Stomach (tissue), 9 donors: ENCODE results near the gene SURF2. TPM values are rescaled to one million over a fixed set of nuclear protein-coding genes. Genes with fewer than 3 reads are reported as not detected.

ENCODE experiments used
- DNase-seq, 2 donors: peaks; one replicate each; pipeline versions ENCODE4 v3.0.0 to v3.0.0-alpha.2; 2013 to 2019
- H3K27ac ChIP-seq, 5 donors: fragments of 200-600 bp in 4 of 5; sonication (generic) in 4 of 5; one replicate each; pipeline ENCODE4 v1.5.1; 2013 to 2019; ENCODE audit warnings: mild to moderate bottlenecking in 1 of 5, moderate library complexity in 1 of 5
- H3K27me3 ChIP-seq, 3 donors: fragments of 200-600 bp; sonication (generic); one replicate each; pipeline ENCODE4 v1.5.1; 2017 to 2019; ENCODE audit warnings: mixed run types in 1 of 3
- H3K36me3 ChIP-seq, 4 donors: fragments of 200-600 bp; sonication (generic); 1 replicate in 3 of 4; 2 replicates in 1 of 4; pipeline ENCODE4 v1.5.1; 2016 to 2019
- H3K4me1 ChIP-seq, 4 donors: fragments of 200-600 bp; sonication (generic); one replicate each; pipeline ENCODE4 v1.5.1; 2016 to 2019
- H3K4me3 ChIP-seq, 4 donors: fragments of 200-600 bp; sonication (generic) in 3 of 4; one replicate each; pipeline ENCODE4 v1.5.1; 2016 to 2019; ENCODE audit warnings: mild to moderate bottlenecking in 1 of 4
- H3K9me3 ChIP-seq, 4 donors: fragments of 200-600 bp; sonication (generic); one replicate each; pipeline ENCODE4 v1.5.1; 2016 to 2019
- EP300 ChIP-seq: sonication (generic); formaldehyde crosslinking; IDR thresholded peaks from one replicate; pipeline ENCODE4 v1.6.1; 2017; ENCODE audit warnings: antibody characterized with exemption
- POLR2A ChIP-seq, 4 donors: fragments of 450-650 bp; IDR thresholded peaks; one replicate each; pipeline ENCODE4 v1.6.1; 2016; ENCODE audit warnings: antibody characterized with exemption in 4 of 4, control low read depth in 2 of 4, mild to moderate bottlenecking in 1 of 4, moderate library complexity in 1 of 4
- POLR2AphosphoS5 ChIP-seq, 3 donors: sonication (generic); formaldehyde crosslinking; IDR thresholded peaks; one replicate each; pipeline ENCODE4 v1.6.1; 2016; ENCODE audit warnings: antibody characterized with exemption in 3 of 3
- WGBS, 5 donors: extraction: QIAGEN DNeasy Blood & Tissue Kit in 3 of 5; methylation state at CpG; one replicate each; pipeline versions ENCODE4 v1.1.5 to v1.1.7; 2013 to 2018; 5-methylcytosine and 5-hydroxymethylcytosine counted together
- intact Hi-C: fragments of 100-400 bp; cut with DNase I; formaldehyde crosslinking; loops from one replicate; pipeline ENCODE4 v1.15.1; 2023; ENCODE audit warnings: low total_unique reads
- polyA plus RNA-seq, 3 donors: library from polyadenylated mRNA; stranded (reverse); fragments of 200-250 nt; gene quantifications; one replicate each; pipeline ENCODE4 v1.2.3, GENCODE V29; 2013
- total RNA-seq, 5 donors: library from RNA; depleted of rRNA; stranded (reverse); fragments of >200 nt; gene quantifications; one replicate each; pipeline versions ENCODE4 v1.1.0 to v1.2.3, GENCODE V29; 2014 to 2016
- TF ChIP-seq, protein P1 (sequence below), 7 experiments: fragments of 450-650 bp in 4 of 7; fragments of 200-600 bp in 3 of 7; sonication (generic) in 3 of 7; IDR thresholded peaks; one replicate each; pipeline ENCODE4 v1.5.1; 2016 to 2019; ENCODE audit warnings: antibody characterized with exemption in 7 of 7, control low read depth in 2 of 7, mild to moderate bottlenecking in 1 of 7
- donor health status: healthy with polysubstance abuse.
- donor health status: Bipolar disorder and iron deficiency.
- donor health status: healthy.

The SURF2 gene
- total and polyA plus RNA-seq, 8 donors = 1.8 to 75.3 (median 33.2) TPM

DNA sequence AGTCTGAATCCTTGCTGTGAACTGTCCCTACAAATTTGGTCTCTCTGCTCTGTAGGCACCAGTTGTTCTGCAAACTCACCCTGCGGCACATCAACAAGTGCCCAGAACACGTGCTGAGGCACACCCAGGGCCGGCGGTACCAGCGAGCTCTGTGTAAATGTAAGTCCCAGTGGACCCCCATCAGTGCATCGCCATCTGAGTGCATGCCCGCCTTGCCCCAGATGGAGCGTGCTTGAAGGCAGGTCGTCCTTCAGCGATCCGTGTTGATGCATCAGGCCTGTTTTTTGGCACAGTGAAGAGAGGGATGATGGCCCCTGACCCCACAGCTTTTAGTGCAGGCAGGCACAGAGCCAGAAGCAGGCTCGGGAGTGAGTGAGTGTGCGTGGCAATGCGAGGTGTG is 1.3 kb downstream of the SURF2 start:
- Histone ChIP-seq H3K36me3 (peaks cover 30 to 62% (median 55%) of the 10 kb centered on the region in 4 donors), H3K9me3 (no peaks in the 10 kb centered on the region), H3K27ac (no peak overlapping the region), H3K27me3 (no peaks in the 10 kb centered on the region), H3K4me3 (peak overlapping the region in 2 of 4 donors; percentile 92 to 97), H3K4me1 (peaks cover 31 to 66% (median 59%) of the 10 kb centered on the region in 4 donors)
- intact Hi-C loops = no loop called here
- TF ChIP-seq EP300 (no peak), POLR2A (IDR thresholded peaks at IDR 0.05) (no peak), POLR2AphosphoS5 (IDR thresholded peaks at IDR 0.05) (no peak)
- TF ChIP-seq, protein P1, sequence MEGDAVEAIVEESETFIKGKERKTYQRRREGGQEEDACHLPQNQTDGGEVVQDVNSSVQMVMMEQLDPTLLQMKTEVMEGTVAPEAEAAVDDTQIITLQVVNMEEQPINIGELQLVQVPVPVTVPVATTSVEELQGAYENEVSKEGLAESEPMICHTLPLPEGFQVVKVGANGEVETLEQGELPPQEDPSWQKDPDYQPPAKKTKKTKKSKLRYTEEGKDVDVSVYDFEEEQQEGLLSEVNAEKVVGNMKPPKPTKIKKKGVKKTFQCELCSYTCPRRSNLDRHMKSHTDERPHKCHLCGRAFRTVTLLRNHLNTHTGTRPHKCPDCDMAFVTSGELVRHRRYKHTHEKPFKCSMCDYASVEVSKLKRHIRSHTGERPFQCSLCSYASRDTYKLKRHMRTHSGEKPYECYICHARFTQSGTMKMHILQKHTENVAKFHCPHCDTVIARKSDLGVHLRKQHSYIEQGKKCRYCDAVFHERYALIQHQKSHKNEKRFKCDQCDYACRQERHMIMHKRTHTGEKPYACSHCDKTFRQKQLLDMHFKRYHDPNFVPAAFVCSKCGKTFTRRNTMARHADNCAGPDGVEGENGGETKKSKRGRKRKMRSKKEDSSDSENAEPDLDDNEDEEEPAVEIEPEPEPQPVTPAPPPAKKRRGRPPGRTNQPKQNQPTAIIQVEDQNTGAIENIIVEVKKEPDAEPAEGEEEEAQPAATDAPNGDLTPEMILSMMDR (IDR thresholded peaks at IDR 0.05) = no peak
- no peak for DNase-seq
- WGBS, 5 donors = 57 to 82% (median 69%) methylated on average over 10 to 14 of the region's 14 CpGs

DNA sequence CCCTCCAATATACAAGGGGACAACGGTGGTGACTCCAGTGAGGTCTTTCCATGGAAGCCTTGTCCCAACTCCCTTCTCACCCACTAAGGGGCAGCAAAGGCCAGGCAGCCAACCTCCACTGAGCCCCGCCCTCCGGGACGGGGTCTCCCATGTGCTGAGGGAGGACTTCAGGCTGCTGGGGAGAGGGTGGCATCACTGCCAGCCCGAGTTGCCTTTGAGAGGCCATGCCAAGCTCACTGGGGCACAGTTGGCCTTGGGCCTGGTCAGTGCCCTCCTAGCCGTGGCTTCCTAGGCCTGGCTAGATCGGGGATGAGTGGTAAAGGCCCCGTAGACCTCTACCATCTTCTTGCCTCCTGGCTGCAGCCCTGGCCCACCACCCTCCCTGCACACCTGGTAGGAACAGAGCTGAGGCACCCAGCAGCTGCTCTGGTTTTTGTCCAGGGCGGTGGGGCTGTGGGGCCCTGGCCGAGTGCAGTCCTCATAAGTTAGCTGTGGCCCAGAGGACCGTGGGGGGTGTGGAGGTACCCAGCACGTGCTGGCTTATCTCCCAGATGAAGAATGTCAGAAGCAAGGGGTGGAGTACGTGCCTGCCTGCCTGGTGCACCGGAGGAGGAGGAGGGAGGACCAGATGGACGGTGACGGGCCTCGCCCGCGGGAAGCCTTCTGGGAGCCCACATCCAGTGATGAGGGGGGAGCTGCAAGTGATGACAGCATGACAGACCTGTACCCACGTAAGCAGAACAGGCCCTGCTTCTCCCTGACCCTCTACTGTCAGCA is 3.2 kb downstream of the SURF2 start:
- TF ChIP-seq POLR2A (IDR thresholded peaks at IDR 0.05) = no peak
- TF ChIP-seq, protein P1 (IDR thresholded peaks at IDR 0.05) = peak in 3 of 7 experiments; percentile 8 to 32 (median 10)
- no peak for TF ChIP-seq EP300
- no peak for TF ChIP-seq POLR2AphosphoS5 (IDR thresholded peaks at IDR 0.05)
- WGBS, 5 donors = 36 to 58% (median 49%) methylated on average over 10 to 20 of the region's 20 CpGs
- no peak for DNase-seq

DNA sequence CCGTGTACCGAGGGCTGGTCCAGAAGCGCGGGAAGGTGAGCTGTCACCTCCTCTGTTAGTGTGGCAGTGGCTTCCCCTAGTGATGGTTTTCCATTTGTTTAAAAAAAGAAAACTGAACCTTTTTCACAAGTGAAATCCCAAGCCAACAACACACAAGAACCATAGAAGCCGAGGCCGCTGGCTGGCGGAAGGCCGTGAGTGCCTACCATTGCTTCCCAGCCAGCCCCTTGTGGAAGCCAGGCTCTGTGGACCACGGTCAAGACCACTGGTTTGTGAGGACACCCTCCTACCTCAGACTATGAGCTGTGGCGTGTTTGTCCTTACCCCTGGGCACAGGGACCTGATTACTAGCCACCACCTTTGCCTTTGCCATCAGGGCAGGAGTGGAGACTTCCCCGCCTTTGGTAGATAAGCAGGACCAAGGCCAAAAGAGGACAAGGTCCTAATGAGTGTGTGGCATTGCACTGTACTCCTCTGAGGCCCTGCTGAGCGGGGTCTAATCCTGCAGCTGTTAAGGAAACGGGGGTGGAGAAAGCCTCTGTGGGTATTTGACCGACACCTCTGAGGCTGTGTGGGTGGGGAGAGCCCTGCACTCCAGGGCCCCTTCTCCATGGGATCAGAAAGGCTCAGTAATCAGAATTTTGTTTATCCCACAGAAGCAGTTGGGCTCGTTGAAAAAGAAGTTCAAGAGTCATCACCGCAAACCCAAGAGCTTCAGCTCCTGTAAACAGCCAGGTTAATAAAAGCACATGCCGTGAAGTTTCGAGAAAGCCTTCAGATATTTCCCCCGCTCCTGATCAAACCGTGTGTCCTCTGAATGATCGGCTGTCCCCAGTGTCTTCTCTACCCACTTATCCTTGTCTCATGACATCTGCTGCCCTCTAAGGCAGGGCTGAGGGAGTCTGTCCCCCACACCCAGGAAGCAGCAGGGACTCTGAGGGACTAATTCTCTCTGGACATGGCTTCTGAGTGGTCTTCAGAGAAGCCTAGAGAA is 4.3 kb downstream of the SURF2 start:
- intact Hi-C loops = no loop called here
- Histone ChIP-seq H3K36me3 (peaks cover 51 to 74% (median 66%) of the 10 kb centered on the region in 4 donors), H3K4me3 (no peak overlapping the region), H3K27me3 (no peaks in the 10 kb centered on the region), H3K4me1 (peaks cover 21 to 61% (median 44%) of the 10 kb centered on the region in 4 donors), H3K9me3 (no peaks in the 10 kb centered on the region), H3K27ac (peak overlapping the region in 3 of 5 donors; percentile 11 to 37 (median 27))
- WGBS, 5 donors = 63 to 73% (median 64%) methylated on average over 21 of the region's 21 CpGs
- DNase-seq = no peak
- TF ChIP-seq EP300 = no peak
- no peak for TF ChIP-seq POLR2AphosphoS5 (IDR thresholded peaks at IDR 0.05)
- no peak for TF ChIP-seq POLR2A (IDR thresholded peaks at IDR 0.05)
- TF ChIP-seq, protein P1 (IDR thresholded peaks at IDR 0.05) = no peak

More for the DNA sequence above, 3.2 kb downstream of the SURF2 start:
- H3K27ac ChIP-seq = peak overlapping the region in 2 of 5 donors; percentile 7 to 35
- peaks cover 39 to 63% (median 56%) of the 10 kb centered on the region in 4 donors for H3K36me3 ChIP-seq
- intact Hi-C loops = no loop called here
- no peaks in the 10 kb centered on the region for H3K27me3 ChIP-seq
- H3K4me3 ChIP-seq = no peak overlapping the region
- peaks cover 31 to 65% (median 55%) of the 10 kb centered on the region in 4 donors for H3K4me1 ChIP-seq
- H3K9me3 ChIP-seq = no peaks in the 10 kb centered on the region

DNA sequence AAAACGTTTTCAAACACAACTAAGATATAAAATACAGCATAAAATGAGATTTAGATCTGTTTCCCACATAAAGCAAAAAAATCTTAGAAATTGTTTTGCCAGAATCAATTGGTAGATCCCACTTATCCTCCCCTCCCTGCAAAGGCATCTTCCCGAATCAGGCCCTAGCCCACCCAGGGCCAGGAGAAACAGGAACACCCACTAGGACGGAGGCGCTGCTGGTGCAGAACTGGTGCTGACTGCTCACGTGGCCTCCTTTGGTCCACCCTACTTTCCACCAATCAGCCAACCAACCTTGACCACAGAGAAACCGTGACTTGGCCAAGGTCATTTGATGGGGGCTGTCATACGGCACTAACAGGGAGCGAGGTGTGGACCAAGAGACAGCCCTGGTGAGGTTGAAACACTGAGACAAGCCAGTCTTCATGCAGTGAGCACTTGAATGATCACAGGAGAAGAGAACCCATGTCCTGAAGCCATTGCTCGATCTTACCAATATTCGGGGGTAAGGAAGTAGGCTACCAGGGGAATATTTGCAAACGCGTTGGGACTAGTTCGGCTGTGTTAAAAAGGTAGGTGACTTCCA is 5.2 kb downstream of the SURF2 start:
- intact Hi-C loops = no loop called here
- 72 to 79% (median 74%) methylated on average over 13 of the region's 13 CpGs for WGBS, 5 donors
- H3K4me1 ChIP-seq = peaks cover 19 to 61% (median 43%) of the 10 kb centered on the region in 4 donors
- DNase-seq = no peak
- no peaks in the 10 kb centered on the region for H3K9me3 ChIP-seq
- H3K4me3 ChIP-seq = no peak overlapping the region
- no peaks in the 10 kb centered on the region for H3K27me3 ChIP-seq
- TF ChIP-seq, protein P1 (IDR thresholded peaks at IDR 0.05) = no peak
- peak overlapping the region in 1 of 5 donors; percentile 37 for H3K27ac ChIP-seq
- H3K36me3 ChIP-seq = peaks cover 60 to 83% (median 75%) of the 10 kb centered on the region in 4 donors
